Activated naive CD8-positive, alpha-beta T cell treated with anti-CD3 and anti-CD28 coated beads, Interleukin-2, amount 50 U/mL, for 16 hours (primary cell): Measurements from ENCODE around the gene FCHO2.
"Not testable (repeated sequence)": the region's sequence is repeated elsewhere in the genome, so short reads cannot be mapped to it uniquely, and the experiment has no call there.

Experiments used
- DNase-seq: peaks from one replicate; pipeline ENCODE4 v3.0.0-alpha.2; 2020; ENCODE audit warnings: low read depth, low spot score

FCHO2 gene

GRCh38 chr5:72956324-72957140 is 691 bp downstream of the FCHO2 start:
- DNase-seq, result no peak

- DNase-seq, result no peak
Observed at GRCh38 chr5:72957337-72957736, 1.5 kb downstream of the FCHO2 start.

- no peak for DNase-seq
Observed at GRCh38 chr5:72959257-72959656, 3.4 kb downstream of the FCHO2 start.

- DNase-seq, result not testable (repeated sequence)
Observed at GRCh38 chr5:72974481-72974880, 18.6 kb downstream of the FCHO2 start.

DNA sequence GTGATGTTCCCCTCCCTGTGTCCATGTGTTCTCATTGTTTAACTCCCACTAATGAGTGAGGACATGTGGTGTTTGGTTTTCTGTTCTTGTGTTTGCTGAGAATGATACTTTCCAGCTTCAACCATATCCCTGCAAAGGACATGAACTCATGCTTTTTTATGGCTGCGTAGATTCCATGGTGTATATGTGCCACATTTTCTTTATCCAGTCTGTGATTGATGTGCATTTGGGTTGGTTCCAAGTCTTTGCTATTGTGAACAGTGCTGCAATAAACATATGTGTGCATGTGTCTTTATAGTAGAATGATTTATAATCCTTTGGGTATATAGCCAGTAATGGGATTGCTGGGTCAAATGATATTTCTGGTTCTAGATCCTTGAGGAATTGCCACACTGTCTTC is 21.0 kb downstream of the FCHO2 start:
- DNase-seq, result not testable (repeated sequence)

DNA sequence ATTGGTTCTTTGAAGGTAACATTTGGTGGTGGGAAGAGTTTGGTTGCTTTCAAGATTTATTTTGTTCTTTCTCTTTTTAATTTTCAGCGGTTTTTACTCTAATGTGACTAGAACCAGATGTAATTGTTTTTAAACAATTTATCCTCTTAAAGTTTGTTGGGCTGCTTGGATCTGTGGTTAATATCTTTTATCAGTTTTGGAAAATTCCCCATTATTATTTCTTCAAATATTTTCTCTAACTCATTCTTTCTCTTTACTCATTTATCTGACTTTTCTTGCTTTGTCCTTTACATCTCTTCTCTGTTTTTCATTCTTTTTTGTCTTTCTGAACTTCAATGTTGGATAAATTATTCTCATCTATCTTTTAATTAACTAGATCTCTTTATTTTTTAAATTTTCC is 29.9 kb downstream of the FCHO2 start:
- DNase-seq, result no peak

DNA sequence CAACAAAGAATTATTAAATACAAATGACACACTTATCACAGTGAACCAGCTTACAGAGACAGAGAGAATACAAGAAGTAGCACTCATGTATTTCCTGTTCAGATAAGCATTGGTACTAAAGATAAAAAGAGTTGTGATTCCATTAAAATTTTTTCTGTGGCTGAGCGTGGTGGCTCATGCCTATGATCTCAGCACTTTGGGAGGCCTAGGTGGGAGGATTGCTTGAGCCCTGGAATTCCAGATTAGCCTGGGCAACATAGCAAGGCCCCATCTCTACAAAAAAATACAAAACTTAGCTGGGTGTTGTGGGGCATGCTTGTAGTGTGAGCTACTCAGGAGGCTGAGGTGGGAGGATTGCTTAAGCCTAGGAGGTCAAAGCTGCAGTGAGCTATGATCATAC is 32.9 kb downstream of the FCHO2 start:
- no peak for DNase-seq

- DNase-seq, result no peak
Observed at GRCh38 chr5:72991394-72991793, 35.6 kb downstream of the FCHO2 start.

GRCh38 chr5:72994578-72994977 is 38.7 kb downstream of the FCHO2 start:
- DNase-seq, result no peak

GRCh38 chr5:72996632-72997031 is 40.8 kb downstream of the FCHO2 start:
- no peak for DNase-seq

DNA sequence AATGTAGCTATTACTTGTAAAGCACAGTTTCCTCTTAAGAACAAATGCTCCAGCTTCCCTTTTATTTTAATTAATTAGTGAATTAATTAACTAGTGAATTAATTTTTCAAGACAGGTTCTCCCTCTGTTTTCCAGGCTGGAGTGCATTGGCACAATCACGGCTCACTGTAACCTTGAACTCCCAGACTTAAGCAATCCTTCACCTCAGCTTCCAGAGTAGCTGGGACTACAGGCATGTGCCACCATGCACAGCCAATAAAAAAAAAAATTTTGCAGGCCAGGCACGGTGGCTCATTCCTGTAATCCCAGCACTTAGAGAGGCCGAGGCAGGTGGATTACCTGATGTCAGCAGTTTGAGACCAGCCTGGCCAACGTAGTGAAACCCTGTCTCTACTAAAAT is 44.1 kb downstream of the FCHO2 start:
- no peak for DNase-seq

- DNase-seq, result no peak
Observed at GRCh38 chr5:73005886-73006285, 50.0 kb downstream of the FCHO2 start.

- DNase-seq, result no peak
Observed at GRCh38 chr5:73007051-73007450, 51.2 kb downstream of the FCHO2 start.

DNA sequence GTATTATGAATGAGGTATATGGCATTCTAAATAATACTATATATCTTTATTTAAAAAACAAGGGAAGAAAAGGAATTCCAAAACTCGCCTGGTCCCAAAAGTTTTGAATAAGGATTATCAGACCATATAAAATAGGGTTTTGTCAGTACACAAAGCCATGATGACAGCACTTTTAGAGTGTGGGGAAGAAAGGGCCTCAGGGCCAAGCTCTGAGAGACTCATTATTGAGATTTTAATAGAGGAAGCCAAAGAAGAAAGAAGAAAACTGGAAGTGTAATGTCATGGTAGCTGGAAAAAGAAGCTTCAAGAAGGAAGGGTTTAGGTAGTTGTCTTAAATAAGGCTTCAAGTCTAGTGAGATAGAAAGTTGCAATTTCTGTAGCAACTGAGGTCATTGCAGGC is 53.0 kb downstream of the FCHO2 start:
- DNase-seq, result no peak

GRCh38 chr5:73011612-73012011 is 55.8 kb downstream of the FCHO2 start:
- not testable (repeated sequence) for DNase-seq

DNA sequence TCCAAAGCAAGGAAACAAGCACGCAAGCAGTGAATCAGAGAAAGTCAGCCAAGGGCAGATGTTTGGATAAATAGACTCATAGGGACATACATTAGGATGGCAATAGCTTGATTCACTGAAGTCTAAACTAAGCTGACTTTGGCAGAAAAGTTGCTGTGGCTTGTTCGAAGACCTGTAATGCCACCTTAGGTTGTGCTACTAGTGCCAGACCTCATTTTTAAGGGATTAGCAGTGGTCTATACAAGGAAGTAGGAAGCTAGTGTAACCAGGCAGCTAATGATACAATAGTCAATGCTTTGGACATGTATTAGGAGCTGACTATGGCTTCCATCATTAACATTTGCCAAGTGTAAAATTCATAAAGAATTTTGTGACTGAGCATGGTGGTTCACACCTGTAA is 63.1 kb downstream of the FCHO2 start:
- no peak for DNase-seq

- no peak for DNase-seq
Observed at GRCh38 chr5:73019766-73020165, 63.9 kb downstream of the FCHO2 start.

GRCh38 chr5:73022471-73023169 is 66.8 kb downstream of the FCHO2 start:
- DNase-seq, result no peak

GRCh38 chr5:73024946-73025544 is 69.2 kb downstream of the FCHO2 start:
- DNase-seq, result not testable (repeated sequence)

DNA sequence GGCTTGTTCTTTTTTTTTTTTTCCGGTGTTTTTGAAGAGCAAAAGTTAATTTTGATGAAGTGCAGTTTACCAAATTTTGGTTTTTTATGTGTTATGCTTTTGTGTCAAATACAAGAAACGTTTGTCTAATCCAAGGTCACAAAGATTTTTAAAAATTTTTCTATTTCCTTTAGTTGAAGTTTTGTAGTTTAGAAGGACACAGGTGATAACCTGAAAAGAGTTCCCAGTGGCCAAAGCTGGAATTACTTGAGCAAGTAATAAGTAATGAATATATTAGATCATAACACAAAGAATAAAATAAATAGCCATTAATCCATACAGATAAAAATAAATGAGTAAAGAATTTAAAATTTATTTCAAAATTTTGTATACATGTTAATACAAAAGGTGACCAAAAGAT is 71.5 kb downstream of the FCHO2 start:
- no peak for DNase-seq

DNA sequence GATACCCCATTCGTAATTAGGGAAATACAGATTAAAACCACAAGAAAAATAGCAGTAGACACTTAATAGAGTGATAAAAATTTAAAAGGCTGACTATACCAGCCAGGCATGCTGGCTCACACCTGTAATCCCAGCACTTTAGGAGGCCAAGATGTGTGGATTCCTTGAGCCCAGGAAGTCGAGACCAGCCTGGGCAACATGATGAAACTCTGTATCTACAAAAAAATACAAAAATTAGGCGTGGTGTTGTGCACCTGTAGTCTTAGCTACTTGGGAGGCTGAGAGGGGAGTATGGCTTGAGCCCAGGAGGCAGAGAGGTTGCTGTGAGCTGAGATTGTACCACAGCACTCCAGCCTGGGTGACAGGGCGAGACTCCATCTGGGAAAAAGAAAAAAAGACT is 72.0 kb downstream of the FCHO2 start:
- DNase-seq, result no peak

- DNase-seq, result no peak
Observed at GRCh38 chr5:73028991-73029595, 73.3 kb downstream of the FCHO2 start.
